ENCODE data around the gene LRRC4.

DNA sequence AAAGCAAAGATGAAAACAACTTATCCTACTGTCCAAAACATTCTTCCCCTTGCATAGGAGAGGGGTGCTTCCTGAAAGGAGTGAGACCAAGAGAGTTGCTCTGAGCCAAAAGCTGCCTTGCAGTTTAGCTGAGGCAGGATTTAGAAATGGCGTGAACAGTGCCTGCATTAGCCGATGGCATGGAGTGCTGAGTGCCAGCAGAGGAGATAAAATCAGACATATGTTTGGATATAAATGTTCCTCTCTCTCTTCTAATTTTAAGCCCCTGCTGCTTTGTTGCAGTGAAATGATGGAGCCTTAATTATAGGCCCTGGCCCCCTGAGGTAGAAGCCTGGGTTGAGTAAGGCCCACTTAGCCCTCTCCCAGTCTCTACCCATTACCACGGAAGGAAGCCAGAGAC lies 7.1 kb downstream of the LRRC4 start:
- TF ChIP-seq EZH2 (IDR thresholded peaks at IDR 0.05) (no peak), POLR2AphosphoS5 (IDR thresholded peaks at IDR 0.05; ENCODE audit: borderline replicate concordance, low read depth, low read length) (no peak)

Measured in SK-N-MC (cell line).